Measurements from ENCODE around the gene HSPG2. TPM values are rescaled to one million over a fixed set of nuclear protein-coding genes. Genes with fewer than 3 reads are reported as not detected.
"Not testable (repeated sequence)": the region's sequence is repeated elsewhere in the genome, so short reads cannot be mapped to it uniquely, and the experiment has no call there.

HSPG2 gene
- polyA plus RNA-seq, 2 donors, result 37.6 to 55.0 TPM

DNA sequence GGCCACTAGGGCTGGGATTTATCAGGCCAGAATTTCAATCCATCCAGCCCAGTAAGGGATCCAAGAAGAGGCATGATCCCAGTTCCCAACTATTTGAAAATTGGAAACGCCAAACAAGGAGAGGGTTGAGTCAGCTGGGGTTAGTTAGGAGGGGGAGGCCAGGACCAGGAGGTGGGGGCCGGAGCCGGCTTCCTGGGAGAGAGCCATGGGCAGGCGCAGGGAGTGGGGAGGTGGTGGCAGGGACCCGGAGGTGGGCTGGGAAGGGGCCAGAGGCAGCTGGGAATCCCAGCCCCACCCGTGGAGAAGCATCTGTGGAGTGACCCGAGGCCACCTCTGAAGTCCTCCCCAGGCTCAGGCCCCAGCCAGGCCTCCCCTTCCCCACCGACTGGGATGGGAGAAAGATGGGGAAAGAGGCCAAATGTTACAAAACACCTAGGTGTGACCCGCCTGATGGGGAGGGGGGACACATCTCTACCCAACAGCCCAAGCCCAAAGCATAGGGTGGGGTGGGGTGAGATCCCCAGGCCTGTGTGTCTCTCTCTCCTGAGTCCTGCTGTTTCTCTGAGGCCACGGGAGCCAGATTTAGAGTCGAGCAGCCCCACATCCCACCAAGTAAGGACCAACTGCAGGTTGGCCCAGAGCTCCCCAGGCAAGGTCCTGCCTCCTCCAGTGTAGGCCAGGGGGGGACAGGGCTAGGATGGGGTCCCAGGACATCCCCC lies 10.1 kb downstream of the HSPG2 start:
- Histone ChIP-seq H3K27me3 (ENCODE audit: control insufficient read depth in 1 of 2, insufficient read depth in 2 of 2, low read length in 2 of 2) (no peaks in the 10 kb centered on the region), H3K9me3 (ENCODE audit: control insufficient read depth in 2 of 2, insufficient read depth in 1 of 2, low read depth in 1 of 2, low read length in 1 of 2) (no peaks in the 10 kb centered on the region), H3K4me3 (ENCODE audit: low read depth in 1 of 2, low read length in 2 of 2) (no peak overlapping the region), H3K4me1 (ENCODE audit: control insufficient read depth in 2 of 2, insufficient read depth in 2 of 2, low read length in 1 of 2) (peaks cover 0 to 25% of the 10 kb centered on the region in 2 donors), H3K27ac (ENCODE audit: low read depth in 2 of 2, low read length in 1 of 2) (peak overlapping the region; percentile 87 to 91), H3K36me3 (ENCODE audit: control insufficient read depth in 2 of 2, insufficient read depth in 2 of 2, low read length in 1 of 2) (peaks cover 0 to 3% of the 10 kb centered on the region in 2 donors)
- 46 to 50% methylated on average over 9 to 11 of the region's 11 CpGs for WGBS, 2 donors

DNA sequence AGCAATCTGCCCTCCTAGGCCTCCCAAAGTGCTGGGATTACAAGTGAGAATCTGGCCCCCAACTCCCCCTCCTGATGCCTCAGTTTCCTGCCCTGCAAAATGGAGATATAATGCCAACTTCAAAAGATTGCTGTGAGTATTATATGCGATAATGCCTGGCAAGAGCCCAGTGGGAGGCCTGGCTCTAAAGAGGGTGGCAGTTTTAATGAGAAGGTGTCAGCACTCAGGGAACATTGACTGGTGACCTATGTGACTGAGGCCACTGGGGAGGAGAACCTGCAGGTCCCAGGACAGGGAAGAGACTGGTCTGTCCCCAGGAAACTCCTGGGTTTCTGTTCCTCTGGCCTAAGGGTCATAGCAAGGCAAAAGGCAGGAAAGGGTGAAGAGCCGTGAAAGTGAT lies 11.0 kb downstream of the HSPG2 start:
- no peaks in the 10 kb centered on the region for H3K9me3 ChIP-seq (ENCODE audit: control insufficient read depth in 2 of 2, insufficient read depth in 1 of 2, low read depth in 1 of 2, low read length in 1 of 2)
- H3K27ac ChIP-seq (ENCODE audit: low read depth in 2 of 2, low read length in 1 of 2), result peak overlapping the region; percentile 80 to 91
- peaks cover 0 to 3% of the 10 kb centered on the region in 2 donors for H3K36me3 ChIP-seq (ENCODE audit: control insufficient read depth in 2 of 2, insufficient read depth in 2 of 2, low read length in 1 of 2)
- H3K27me3 ChIP-seq (ENCODE audit: control insufficient read depth in 1 of 2, insufficient read depth in 2 of 2, low read length in 2 of 2), result no peaks in the 10 kb centered on the region
- no peak overlapping the region for H3K4me3 ChIP-seq (ENCODE audit: low read depth in 1 of 2, low read length in 2 of 2)
- 69 to 81% methylated on average over 2 of the region's 2 CpGs for WGBS, 2 donors
- peaks cover 0 to 25% of the 10 kb centered on the region in 2 donors for H3K4me1 ChIP-seq (ENCODE audit: control insufficient read depth in 2 of 2, insufficient read depth in 2 of 2, low read length in 1 of 2)

DNA sequence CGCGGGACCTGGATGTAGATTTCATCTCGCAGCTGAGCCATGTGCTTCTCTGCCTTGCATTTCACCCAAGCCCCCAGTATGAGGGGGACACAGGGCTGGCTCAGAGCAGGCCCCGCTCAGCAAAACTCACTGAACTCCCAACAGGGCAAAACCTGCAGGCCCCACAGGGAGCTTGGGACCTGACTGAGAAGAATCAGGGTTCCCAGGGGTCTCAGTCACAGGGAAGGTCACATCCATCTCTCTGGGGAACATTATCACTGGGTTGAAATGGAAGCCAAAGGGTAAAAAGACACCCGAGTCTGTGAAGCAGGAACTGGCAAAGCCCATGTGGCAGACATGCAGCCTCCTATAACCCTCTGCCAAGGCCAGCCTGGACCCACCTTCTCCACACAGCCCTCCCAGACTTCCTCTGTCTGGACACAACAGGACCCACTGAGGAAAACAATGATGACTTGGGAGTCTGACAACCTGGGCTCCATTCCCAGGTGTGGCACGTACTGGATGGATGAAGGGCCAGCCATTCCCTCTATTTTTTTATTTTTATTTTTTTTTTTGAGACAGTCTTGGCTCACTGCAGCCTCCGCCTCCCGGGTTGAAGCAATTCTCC lies 11.7 kb downstream of the HSPG2 start:
- no peaks in the 10 kb centered on the region for H3K9me3 ChIP-seq (ENCODE audit: control insufficient read depth in 2 of 2, insufficient read depth in 1 of 2, low read depth in 1 of 2, low read length in 1 of 2)
- H3K36me3 ChIP-seq (ENCODE audit: control insufficient read depth in 2 of 2, insufficient read depth in 2 of 2, low read length in 1 of 2), result peaks cover 0 to 3% of the 10 kb centered on the region in 2 donors
- H3K4me3 ChIP-seq (ENCODE audit: low read depth in 1 of 2, low read length in 2 of 2), result no peak overlapping the region
- H3K27me3 ChIP-seq (ENCODE audit: control insufficient read depth in 1 of 2, insufficient read depth in 2 of 2, low read length in 2 of 2), result no peaks in the 10 kb centered on the region
- peaks cover 0 to 23% of the 10 kb centered on the region in 2 donors for H3K4me1 ChIP-seq (ENCODE audit: control insufficient read depth in 2 of 2, insufficient read depth in 2 of 2, low read length in 1 of 2)
- 57 to 65% methylated on average over 8 of the region's 8 CpGs for WGBS, 2 donors
- peak overlapping the region; percentile 80 to 91 for H3K27ac ChIP-seq (ENCODE audit: low read depth in 2 of 2, low read length in 1 of 2)

DNA sequence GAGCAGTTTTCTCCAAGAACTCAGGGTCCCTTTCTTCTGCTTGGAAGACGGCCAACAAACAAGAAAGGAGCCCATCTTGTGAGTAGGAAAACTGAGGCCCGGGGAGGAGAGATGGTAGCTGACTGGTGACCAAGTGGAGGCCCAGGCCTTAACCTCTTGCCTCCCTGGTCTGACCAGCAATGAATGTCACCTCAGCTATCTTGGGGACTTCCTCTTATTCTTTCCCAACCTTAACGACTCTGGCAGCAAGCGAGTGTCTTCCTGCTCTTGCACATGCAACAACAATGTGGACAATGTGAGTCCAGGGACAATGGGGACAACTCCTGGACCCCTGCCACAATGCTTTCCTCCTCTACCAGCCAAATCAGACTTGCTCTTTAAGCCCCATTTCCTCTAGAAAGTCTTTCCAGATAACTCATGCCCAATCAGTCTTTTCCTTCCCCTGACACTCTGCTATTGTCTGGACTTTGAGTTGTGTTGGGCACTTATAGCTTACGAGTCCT lies 12.6 kb downstream of the HSPG2 start:
- Histone ChIP-seq H3K4me1 (ENCODE audit: control insufficient read depth in 2 of 2, insufficient read depth in 2 of 2, low read length in 1 of 2) (peaks cover 0 to 25% of the 10 kb centered on the region in 2 donors), H3K27me3 (ENCODE audit: control insufficient read depth in 1 of 2, insufficient read depth in 2 of 2, low read length in 2 of 2) (no peaks in the 10 kb centered on the region), H3K9me3 (ENCODE audit: control insufficient read depth in 2 of 2, insufficient read depth in 1 of 2, low read depth in 1 of 2, low read length in 1 of 2) (no peaks in the 10 kb centered on the region), H3K27ac (ENCODE audit: low read depth in 2 of 2, low read length in 1 of 2) (peak overlapping the region; percentile 81 to 91), H3K4me3 (ENCODE audit: low read depth in 1 of 2, low read length in 2 of 2) (no peak overlapping the region), H3K36me3 (ENCODE audit: control insufficient read depth in 2 of 2, insufficient read depth in 2 of 2, low read length in 1 of 2) (peaks cover 0 to 3% of the 10 kb centered on the region in 2 donors)
- 61 to 71% methylated on average over 5 of the region's 5 CpGs for WGBS, 2 donors

DNA sequence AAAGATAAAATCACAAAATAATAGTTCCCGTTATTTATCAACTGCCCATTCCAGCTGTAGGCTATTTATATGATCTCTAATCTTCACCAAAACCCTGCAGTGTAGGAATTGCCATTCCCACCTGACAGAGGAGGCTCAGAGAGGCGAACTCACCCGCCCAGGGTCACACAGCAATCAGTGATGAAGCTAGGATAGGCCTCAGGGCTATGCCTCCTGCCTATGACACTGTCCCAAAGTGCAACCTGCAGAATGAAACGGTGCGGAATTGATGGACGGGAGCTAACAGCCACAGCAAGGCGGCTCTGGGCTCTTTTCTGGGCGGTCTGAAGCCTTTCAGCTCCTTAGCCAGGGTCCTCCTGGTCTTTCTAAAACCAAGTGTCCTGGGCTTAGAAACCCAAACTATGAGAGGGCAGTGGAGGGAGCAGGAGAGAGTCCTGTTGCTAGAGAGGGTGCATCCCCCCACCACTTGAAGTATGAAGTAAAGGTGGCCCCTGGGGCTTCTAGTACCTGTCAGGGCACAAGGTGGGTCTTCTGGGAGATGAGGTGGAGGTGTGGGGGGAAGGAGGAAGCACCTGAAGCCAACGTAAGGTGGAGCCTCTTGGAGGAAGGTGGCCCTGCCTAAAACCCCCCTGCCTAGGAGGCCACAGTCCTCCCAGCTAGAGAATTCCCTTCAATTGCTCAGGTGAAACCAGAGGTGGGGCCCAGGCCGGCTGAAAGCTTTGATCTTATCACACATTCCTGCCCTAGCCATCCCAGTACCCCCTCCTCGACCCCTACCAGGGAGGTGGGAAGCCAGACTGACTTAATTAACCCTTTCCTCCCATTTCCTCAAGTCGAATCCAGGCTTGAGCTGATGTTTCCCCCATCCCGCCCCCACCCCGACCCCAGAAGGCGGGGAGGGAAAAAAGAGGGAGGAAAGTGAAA lies 14.8 kb downstream of the HSPG2 start:
- Histone ChIP-seq H3K36me3 (ENCODE audit: control insufficient read depth in 2 of 2, insufficient read depth in 2 of 2, low read length in 1 of 2) (no peaks in the 10 kb centered on the region), H3K9me3 (ENCODE audit: control insufficient read depth in 2 of 2, insufficient read depth in 1 of 2, low read depth in 1 of 2, low read length in 1 of 2) (no peaks in the 10 kb centered on the region), H3K4me3 (ENCODE audit: low read depth in 1 of 2, low read length in 2 of 2) (no peak overlapping the region), H3K4me1 (ENCODE audit: control insufficient read depth in 2 of 2, insufficient read depth in 2 of 2, low read length in 1 of 2) (peaks cover 0 to 18% of the 10 kb centered on the region in 2 donors), H3K27me3 (ENCODE audit: control insufficient read depth in 1 of 2, insufficient read depth in 2 of 2, low read length in 2 of 2) (no peaks in the 10 kb centered on the region), H3K27ac (ENCODE audit: low read depth in 2 of 2, low read length in 1 of 2) (peak overlapping the region; percentile 74 to 81)
- 63 to 67% methylated on average over 15 of the region's 15 CpGs for WGBS, 2 donors

DNA sequence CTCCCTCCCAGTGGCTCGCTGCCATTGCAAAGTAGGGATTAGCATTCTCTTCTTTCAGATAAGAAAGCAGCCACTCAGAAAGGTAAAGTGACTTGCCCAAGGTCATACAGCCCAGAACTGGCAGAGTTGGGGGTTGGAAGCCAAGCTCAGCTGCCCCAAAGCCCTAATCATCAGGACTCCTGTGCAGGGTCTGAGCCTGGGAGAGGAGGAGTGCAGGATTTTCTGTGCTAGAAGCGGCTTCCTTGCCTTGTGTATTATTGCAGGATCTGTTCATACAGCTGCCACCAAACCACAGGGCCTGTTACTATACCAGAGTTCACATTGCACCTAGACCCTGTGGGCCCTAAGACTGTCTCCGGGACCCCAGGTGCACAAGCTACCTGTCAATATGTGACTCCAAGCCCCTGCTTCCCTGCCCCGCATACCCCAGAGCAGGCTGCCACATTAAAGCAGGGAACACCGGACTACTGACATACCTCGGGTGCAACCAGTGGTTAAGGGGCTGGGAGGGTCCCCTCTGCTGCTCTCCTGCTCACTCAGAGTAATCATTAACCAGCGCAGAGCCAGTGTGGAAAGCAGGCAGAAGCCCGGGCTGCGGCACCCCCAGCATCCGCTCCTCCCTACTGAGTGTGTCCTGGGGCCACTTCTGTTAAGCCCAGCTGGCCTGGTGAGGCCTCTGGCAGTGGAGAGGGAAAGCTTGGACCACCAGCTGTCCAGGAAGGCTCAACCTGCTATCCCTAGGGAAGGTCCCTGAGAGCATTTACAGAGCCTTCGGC lies 15.8 kb downstream of the HSPG2 start:
- Histone ChIP-seq H3K27ac (ENCODE audit: low read depth in 2 of 2, low read length in 1 of 2) (peak overlapping the region; percentile 57 to 81), H3K4me1 (ENCODE audit: control insufficient read depth in 2 of 2, insufficient read depth in 2 of 2, low read length in 1 of 2) (peaks cover 0 to 18% of the 10 kb centered on the region in 2 donors), H3K27me3 (ENCODE audit: control insufficient read depth in 1 of 2, insufficient read depth in 2 of 2, low read length in 2 of 2) (no peaks in the 10 kb centered on the region), H3K9me3 (ENCODE audit: control insufficient read depth in 2 of 2, insufficient read depth in 1 of 2, low read depth in 1 of 2, low read length in 1 of 2) (no peaks in the 10 kb centered on the region), H3K4me3 (ENCODE audit: low read depth in 1 of 2, low read length in 2 of 2) (no peak overlapping the region), H3K36me3 (ENCODE audit: control insufficient read depth in 2 of 2, insufficient read depth in 2 of 2, low read length in 1 of 2) (no peaks in the 10 kb centered on the region)
- WGBS, 2 donors, result 70 to 80% methylated on average over 11 of the region's 11 CpGs

DNA sequence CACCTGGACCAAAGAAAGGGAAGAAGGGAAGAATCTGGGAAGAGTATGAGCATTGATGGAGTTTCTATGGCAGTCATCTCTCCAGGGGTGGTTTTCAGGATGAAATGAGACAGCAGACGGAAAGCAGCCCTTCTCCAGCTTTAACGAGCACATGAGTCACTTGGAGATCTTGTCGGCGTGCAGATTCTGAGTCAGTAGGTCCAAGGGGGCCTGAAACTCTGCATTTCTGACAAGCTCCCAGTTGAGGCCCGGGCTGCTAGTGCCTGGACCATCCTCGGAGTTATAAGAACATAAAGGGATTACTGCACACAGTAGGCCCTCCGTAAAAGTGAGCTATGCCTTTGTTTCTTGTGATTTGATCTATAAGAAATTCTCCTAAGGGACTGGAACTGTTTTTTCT lies 17.6 kb downstream of the HSPG2 start:
- no peaks in the 10 kb centered on the region for H3K9me3 ChIP-seq (ENCODE audit: control insufficient read depth in 2 of 2, insufficient read depth in 1 of 2, low read depth in 1 of 2, low read length in 1 of 2)
- H3K4me1 ChIP-seq (ENCODE audit: control insufficient read depth in 2 of 2, insufficient read depth in 2 of 2, low read length in 1 of 2), result peaks cover 8 to 22% of the 10 kb centered on the region in 2 donors

DNA sequence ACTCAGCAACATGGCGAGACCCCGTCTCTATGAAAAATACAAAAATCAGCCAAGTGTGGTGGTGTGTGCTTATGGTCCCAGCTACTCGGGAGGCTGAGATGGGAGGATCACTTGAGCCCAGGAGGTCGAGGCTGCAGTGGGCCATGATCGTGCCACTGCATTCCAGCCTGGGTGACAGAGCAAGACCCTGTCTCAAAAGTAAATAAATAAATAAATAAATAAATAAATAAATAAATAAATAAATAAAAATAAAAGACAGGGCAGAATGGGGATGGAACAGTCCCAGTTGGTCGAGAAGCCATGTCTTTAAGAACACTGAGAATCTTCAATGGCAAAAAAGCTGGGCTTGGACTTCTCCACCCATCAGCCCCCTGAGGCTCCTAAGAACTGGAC lies 19.9 kb downstream of the HSPG2 start:
- 81 to 84% methylated on average over 6 of the region's 6 CpGs for WGBS, 2 donors
- Histone ChIP-seq H3K4me1 (ENCODE audit: control insufficient read depth in 2 of 2, insufficient read depth in 2 of 2, low read length in 1 of 2) (peaks cover 10 to 26% of the 10 kb centered on the region in 2 donors), H3K27ac (ENCODE audit: low read depth in 2 of 2, low read length in 1 of 2) (peak overlapping the region; percentile 8 to 27)
- H3K27me3 ChIP-seq (ENCODE audit: control insufficient read depth in 1 of 2, insufficient read depth in 2 of 2, low read length in 2 of 2); H3K36me3 ChIP-seq (ENCODE audit: control insufficient read depth in 2 of 2, insufficient read depth in 2 of 2, low read length in 1 of 2); H3K4me3 ChIP-seq (ENCODE audit: low read depth in 1 of 2, low read length in 2 of 2); H3K9me3 ChIP-seq (ENCODE audit: control insufficient read depth in 2 of 2, insufficient read depth in 1 of 2, low read depth in 1 of 2, low read length in 1 of 2): not testable (repeated sequence)

More for the DNA sequence above, 17.6 kb downstream of the HSPG2 start:
- H3K27me3 ChIP-seq (ENCODE audit: control insufficient read depth in 1 of 2, insufficient read depth in 2 of 2, low read length in 2 of 2), result no peaks in the 10 kb centered on the region
- H3K4me3 ChIP-seq (ENCODE audit: low read depth in 1 of 2, low read length in 2 of 2), result no peak overlapping the region
- H3K27ac ChIP-seq (ENCODE audit: low read depth in 2 of 2, low read length in 1 of 2), result peak overlapping the region; percentile 40 to 77
- WGBS, 2 donors, result 60 to 75% methylated on average over 7 of the region's 7 CpGs
- no peaks in the 10 kb centered on the region for H3K36me3 ChIP-seq (ENCODE audit: control insufficient read depth in 2 of 2, insufficient read depth in 2 of 2, low read length in 1 of 2)

All from esophagus (tissue), 2 donors.